Activated CD4-positive, alpha-beta T cell treated with anti-CD3 and anti-CD28 coated beads, Interleukin-2, amount 10 ng/mL, durations not matched to agents 24 days and 14 days (primary cell): ENCODE measurements around the gene SPNS2. TPM values are rescaled to one million over a fixed set of nuclear protein-coding genes. Genes with fewer than 3 reads are reported as not detected.
A peak's percentile ranks its signal among the peaks of the same experiment; 100 is the strongest.
"Not testable (repeated sequence)": the region's sequence is repeated elsewhere in the genome, so short reads cannot be mapped to it uniquely, and the experiment has no call there.

Source experiments
- DNase-seq: peaks from one replicate; pipeline ENCODE4 v3.0.0; 2022
- H3K27ac Mint-ChIP-seq: one replicate; pipeline ENCODE4 v1.8.0; 2022; ENCODE audit warnings: mild to moderate bottlenecking, mixed read lengths
- H3K27me3 Mint-ChIP-seq: one replicate; pipeline ENCODE4 v1.8.0; 2022; ENCODE audit warnings: mixed read lengths
- H3K36me3 Mint-ChIP-seq: one replicate; pipeline ENCODE4 v1.8.0; 2022; ENCODE audit warnings: low read depth, mild to moderate bottlenecking, mixed read lengths
- H3K4me1 Mint-ChIP-seq: one replicate; pipeline ENCODE4 v1.8.0; 2021; ENCODE audit warnings: mixed read lengths
- H3K4me3 Mint-ChIP-seq: one replicate; pipeline ENCODE4 v1.8.0; 2022; ENCODE audit warnings: mild to moderate bottlenecking, moderate library complexity, mixed read lengths
- H3K9me3 Mint-ChIP-seq: one replicate; pipeline ENCODE4 v1.8.0; 2021; ENCODE audit warnings: mixed read lengths
- intact Hi-C: fragments of 100-400 bp; cut with micrococcal nuclease; formaldehyde crosslinking; loops from one replicate; pipeline ENCODE4 v1.15.1; 2023
- total RNA-seq: library from RNA; stranded (reverse); gene quantifications from 2 replicates; pipeline ENCODE4 v1.2.3, GENCODE V29; 2022

The SPNS2 gene
- total RNA-seq, 1 donor from 2014 or later: 0.28 TPM

- intact Hi-C loops: loop anchor here (5.0 kb wide), 1 partner anchor 333 kb away; the partner anchor contains the start of gene CHRNE
- no peak overlapping the region for H3K4me3 Mint-ChIP-seq
- H3K27ac Mint-ChIP-seq: no peak overlapping the region
- peaks cover 25% of the 10 kb centered on the region for H3K27me3 Mint-ChIP-seq
- H3K36me3 Mint-ChIP-seq: no peaks in the 10 kb centered on the region
- peaks cover 32% of the 10 kb centered on the region for H3K4me1 Mint-ChIP-seq
- H3K9me3 Mint-ChIP-seq: no peaks in the 10 kb centered on the region
- no peak for DNase-seq
Observed at GRCh38 chr17:4569591-4569990, 70.9 kb downstream of the SPNS2 start.

- H3K9me3 Mint-ChIP-seq: no peaks in the 10 kb centered on the region
- intact Hi-C loops: no loop called here
- H3K4me1 Mint-ChIP-seq: peaks cover 22% of the 10 kb centered on the region
- no peak for DNase-seq
- H3K36me3 Mint-ChIP-seq: no peaks in the 10 kb centered on the region
- H3K27me3 Mint-ChIP-seq: peaks cover 26% of the 10 kb centered on the region
- no peak overlapping the region for H3K4me3 Mint-ChIP-seq
- H3K27ac Mint-ChIP-seq: no peak overlapping the region
Observed at GRCh38 chr17:4572131-4572530, 73.5 kb downstream of the SPNS2 start.

- H3K27me3 Mint-ChIP-seq: peaks cover 26% of the 10 kb centered on the region
- H3K27ac Mint-ChIP-seq: peak overlapping the region; percentile 50
- H3K4me1 Mint-ChIP-seq: peaks cover 22% of the 10 kb centered on the region
- H3K36me3 Mint-ChIP-seq: no peaks in the 10 kb centered on the region
- no peaks in the 10 kb centered on the region for H3K9me3 Mint-ChIP-seq
- H3K4me3 Mint-ChIP-seq: no peak overlapping the region
- DNase-seq: no peak
- intact Hi-C loops: loop anchor here (1.0 kb wide), 1 partner anchor 10 kb away; no protein-coding TSS in a partner anchor
Observed at GRCh38 chr17:4573115-4573514, 74.4 kb downstream of the SPNS2 start.

GRCh38 chr17:4573669-4574068 is 75.0 kb downstream of the SPNS2 start:
- intact Hi-C loops: loop anchor here (1.0 kb wide), 1 partner anchor 10 kb away; no protein-coding TSS in a partner anchor
- Mint-ChIP-seq H3K27ac (peak overlapping the region; percentile 50), H3K4me1 (peaks cover 22% of the 10 kb centered on the region), H3K36me3 (no peaks in the 10 kb centered on the region), H3K4me3 (no peak overlapping the region), H3K27me3 (peaks cover 26% of the 10 kb centered on the region), H3K9me3 (no peaks in the 10 kb centered on the region)
- peak; percentile 86 for DNase-seq

GRCh38 chr17:4574448-4575045 is 75.9 kb downstream of the SPNS2 start:
- no peaks in the 10 kb centered on the region for H3K9me3 Mint-ChIP-seq
- DNase-seq: no peak
- H3K27me3 Mint-ChIP-seq: peaks cover 23% of the 10 kb centered on the region
- intact Hi-C loops: no loop called here
- no peak overlapping the region for H3K4me3 Mint-ChIP-seq
- H3K4me1 Mint-ChIP-seq: peaks cover 22% of the 10 kb centered on the region
- H3K36me3 Mint-ChIP-seq: no peaks in the 10 kb centered on the region
- H3K27ac Mint-ChIP-seq: no peak overlapping the region

- Mint-ChIP-seq H3K36me3 (no peaks in the 10 kb centered on the region), H3K27ac (no peak overlapping the region), H3K27me3 (peaks cover 21% of the 10 kb centered on the region), H3K4me1 (peaks cover 18% of the 10 kb centered on the region), H3K9me3 (no peaks in the 10 kb centered on the region), H3K4me3 (no peak overlapping the region)
- DNase-seq: no peak
- intact Hi-C loops: no loop called here
Observed at GRCh38 chr17:4576161-4576558, 77.5 kb downstream of the SPNS2 start.

GRCh38 chr17:4576729-4577322 is 78.1 kb downstream of the SPNS2 start:
- peaks cover 16% of the 10 kb centered on the region for H3K4me1 Mint-ChIP-seq
- H3K27ac Mint-ChIP-seq: no peak overlapping the region
- H3K27me3 Mint-ChIP-seq: peaks cover 22% of the 10 kb centered on the region
- no peaks in the 10 kb centered on the region for H3K36me3 Mint-ChIP-seq
- H3K4me3 Mint-ChIP-seq: no peak overlapping the region
- DNase-seq: no peak
- H3K9me3 Mint-ChIP-seq: no peaks in the 10 kb centered on the region
- intact Hi-C loops: no loop called here

GRCh38 chr17:4577386-4577993 is 78.8 kb downstream of the SPNS2 start:
- Mint-ChIP-seq H3K27ac (no peak overlapping the region), H3K27me3 (peaks cover 23% of the 10 kb centered on the region), H3K36me3 (no peaks in the 10 kb centered on the region), H3K4me3 (no peak overlapping the region), H3K4me1 (peaks cover 16% of the 10 kb centered on the region), H3K9me3 (no peaks in the 10 kb centered on the region)
- intact Hi-C loops: no loop called here
- DNase-seq: no peak

- intact Hi-C loops, H3K36me3 Mint-ChIP-seq, H3K4me1 Mint-ChIP-seq, H3K4me3 Mint-ChIP-seq, H3K27ac Mint-ChIP-seq, DNase-seq, H3K9me3 Mint-ChIP-seq: not testable (repeated sequence)
- H3K27me3 Mint-ChIP-seq: peaks cover 25% of the 10 kb centered on the region
Observed at GRCh38 chr17:4578349-4578748, 79.7 kb downstream of the SPNS2 start.

DNA sequence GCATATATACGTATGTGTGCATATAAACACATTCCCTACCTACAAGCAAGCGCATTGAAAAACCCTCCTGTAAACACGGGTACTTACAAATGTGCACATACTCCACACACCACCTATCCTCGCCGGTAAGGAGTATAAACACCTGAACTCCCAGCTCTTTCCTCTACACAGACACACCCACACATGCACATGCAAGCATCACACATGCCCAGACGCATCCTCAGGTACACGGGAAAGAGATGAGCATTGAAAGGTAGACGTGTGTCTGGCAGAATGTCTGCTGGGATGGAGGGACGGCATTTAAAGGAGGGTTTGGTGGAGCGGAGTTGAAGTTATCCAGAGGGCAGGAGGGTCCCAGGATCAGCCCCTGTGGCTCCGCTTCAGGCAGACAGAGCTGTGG is 81.0 kb downstream of the SPNS2 start:
- Mint-ChIP-seq H3K4me3 (no peak overlapping the region), H3K27me3 (peaks cover 29% of the 10 kb centered on the region), H3K4me1 (peaks cover 2% of the 10 kb centered on the region), H3K27ac (no peak overlapping the region), H3K9me3 (no peaks in the 10 kb centered on the region), H3K36me3 (no peaks in the 10 kb centered on the region)
- DNase-seq: no peak
- intact Hi-C loops: no loop called here

DNA sequence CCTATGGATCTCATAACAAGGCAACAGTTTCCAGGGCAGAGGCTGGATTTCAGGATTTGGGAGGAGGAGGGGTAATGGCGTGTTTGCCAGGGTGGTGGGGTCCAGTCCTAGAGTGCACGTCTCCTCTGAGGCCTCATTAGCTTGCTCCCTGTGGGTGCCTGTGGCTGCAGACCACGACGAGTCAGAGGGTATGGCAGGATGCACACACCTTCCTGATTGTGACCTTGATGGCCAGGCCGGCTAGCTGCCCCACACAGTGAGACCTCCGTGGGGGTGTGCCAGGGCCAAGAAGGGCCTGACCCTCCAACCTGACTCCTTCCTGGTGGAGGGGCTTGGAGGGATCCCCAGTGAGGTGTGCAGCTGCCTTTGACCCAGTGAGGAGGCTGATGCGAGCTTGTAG is 81.6 kb downstream of the SPNS2 start:
- H3K4me1 Mint-ChIP-seq: peaks cover 2% of the 10 kb centered on the region
- DNase-seq: no peak
- H3K9me3 Mint-ChIP-seq: no peaks in the 10 kb centered on the region
- H3K4me3 Mint-ChIP-seq: no peak overlapping the region
- no peaks in the 10 kb centered on the region for H3K36me3 Mint-ChIP-seq
- H3K27me3 Mint-ChIP-seq: peaks cover 32% of the 10 kb centered on the region
- intact Hi-C loops: no loop called here
- no peak overlapping the region for H3K27ac Mint-ChIP-seq

DNA sequence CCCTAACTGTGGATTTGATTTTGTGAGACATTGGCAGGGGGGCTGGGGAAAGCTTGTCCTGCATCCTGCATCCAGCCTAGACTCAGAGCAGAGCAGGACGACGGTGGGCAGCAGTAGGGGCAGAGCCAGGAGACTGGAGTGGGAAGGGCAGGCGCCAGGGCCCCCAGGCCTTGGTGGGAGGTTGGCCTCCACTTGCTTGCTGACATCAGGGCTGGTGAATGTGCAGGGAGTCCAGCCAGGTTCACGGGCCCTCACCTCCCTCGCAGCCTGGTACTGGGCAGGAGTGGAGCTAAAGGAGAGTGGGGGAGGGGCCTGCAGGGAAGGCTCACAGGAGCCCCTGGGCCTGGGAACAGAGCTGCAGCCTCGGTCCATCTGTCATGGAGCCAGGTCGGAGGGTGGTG is 83.4 kb downstream of the SPNS2 start:
- DNase-seq: no peak
- intact Hi-C loops: no loop called here
- peaks cover 45% of the 10 kb centered on the region for H3K27me3 Mint-ChIP-seq
- H3K4me3 Mint-ChIP-seq: no peak overlapping the region
- H3K36me3 Mint-ChIP-seq: no peaks in the 10 kb centered on the region
- H3K4me1 Mint-ChIP-seq: peaks cover 2% of the 10 kb centered on the region
- no peaks in the 10 kb centered on the region for H3K9me3 Mint-ChIP-seq
- H3K27ac Mint-ChIP-seq: no peak overlapping the region

DNA sequence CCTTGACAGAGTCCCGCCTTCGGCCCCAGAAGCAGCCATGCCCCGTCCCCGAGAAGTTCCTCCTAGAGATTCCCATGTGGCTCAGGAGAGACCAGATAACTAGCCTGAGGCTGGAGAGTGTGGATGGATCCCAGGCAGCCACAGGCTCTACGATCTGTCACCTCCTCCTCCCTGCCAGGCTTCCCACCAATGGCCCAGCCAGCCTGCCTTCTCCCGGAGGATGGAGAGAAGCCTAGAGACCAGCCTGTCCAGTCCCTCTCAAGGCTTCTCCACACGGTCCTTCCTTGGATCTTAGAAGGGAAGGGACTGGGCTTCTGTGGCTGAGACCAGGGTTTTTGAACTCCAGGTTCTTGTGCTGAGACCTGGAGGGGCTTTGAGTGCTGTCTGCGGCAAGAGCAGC is 84.0 kb downstream of the SPNS2 start:
- H3K27ac Mint-ChIP-seq: no peak overlapping the region
- H3K4me3 Mint-ChIP-seq: no peak overlapping the region
- H3K27me3 Mint-ChIP-seq: peaks cover 45% of the 10 kb centered on the region
- H3K4me1 Mint-ChIP-seq: peaks cover 2% of the 10 kb centered on the region
- no peak for DNase-seq
- no peaks in the 10 kb centered on the region for H3K36me3 Mint-ChIP-seq
- no peaks in the 10 kb centered on the region for H3K9me3 Mint-ChIP-seq
- intact Hi-C loops: no loop called here

DNA sequence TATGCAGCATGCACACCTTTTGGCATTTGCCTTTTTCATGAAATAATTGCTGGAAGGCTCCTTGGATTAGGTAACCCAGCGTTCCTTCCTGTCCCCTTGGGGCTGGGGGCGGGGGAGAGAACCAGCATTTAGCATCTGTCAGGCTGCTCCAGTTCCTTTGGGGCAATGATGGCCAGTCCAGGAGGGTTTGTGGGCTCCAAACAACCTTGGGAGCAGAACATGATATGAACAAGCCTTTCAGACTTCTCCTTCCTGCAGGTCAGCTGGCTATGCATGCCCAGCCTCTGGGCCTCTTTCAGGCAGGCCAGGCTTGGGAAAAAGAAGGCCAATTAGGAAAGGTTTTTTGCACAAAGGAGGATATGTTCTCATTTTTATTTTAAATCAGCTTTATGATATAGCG is 84.5 kb downstream of the SPNS2 start:
- DNase-seq: no peak
- intact Hi-C loops: no loop called here
- H3K27me3 Mint-ChIP-seq: peaks cover 45% of the 10 kb centered on the region
- no peaks in the 10 kb centered on the region for H3K9me3 Mint-ChIP-seq
- no peak overlapping the region for H3K4me3 Mint-ChIP-seq
- peaks cover 2% of the 10 kb centered on the region for H3K4me1 Mint-ChIP-seq
- H3K36me3 Mint-ChIP-seq: no peaks in the 10 kb centered on the region
- H3K27ac Mint-ChIP-seq: no peak overlapping the region
